Frontal cortex (tissue), 4 donors: Measurements from ENCODE around the gene NAE1. TPM values are rescaled to one million over a fixed set of nuclear protein-coding genes. Genes with fewer than 3 reads are reported as not detected.
A peak's percentile ranks its signal among the peaks of the same experiment; 100 is the strongest.
"Not testable (repeated sequence)": the region's sequence is repeated elsewhere in the genome, so short reads cannot be mapped to it uniquely, and the experiment has no call there.

Experiments used
- DNase-seq, 2 donors: peaks; one replicate each; pipeline ENCODE4 v3.0.0; 2012; ENCODE audit warnings: low spot score in 2 of 2
- FAIRE-seq: peaks from 2 replicates; lab custom pipeline; 2012; peaks lifted over from hg19 to GRCh38; lab: Jason Lieb, UNC
- total RNA-seq: library from RNA; depleted of rRNA; stranded (reverse); fragments of >200 nt; gene quantifications from one replicate; pipeline ENCODE4 v1.2.3, GENCODE V29; 2014
- donor health status: control.
- donor health status: control.
- donor health status: control.

NAE1 gene
- total RNA-seq: 110 TPM

GRCh38 chr16:66830422-66831404 is at the start of gene NAE1:
Gene NAE1 (minus strand): TSS chr16:66830976. CDS start chr16:66830899, 77 bp downstream.
- FAIRE-seq (no peak), DNase-seq (peak; percentile 88 to 89)

- DNase-seq: no peak
Observed at GRCh38 chr16:66878067-66878466, 47.3 kb upstream of the NAE1 start.

DNA sequence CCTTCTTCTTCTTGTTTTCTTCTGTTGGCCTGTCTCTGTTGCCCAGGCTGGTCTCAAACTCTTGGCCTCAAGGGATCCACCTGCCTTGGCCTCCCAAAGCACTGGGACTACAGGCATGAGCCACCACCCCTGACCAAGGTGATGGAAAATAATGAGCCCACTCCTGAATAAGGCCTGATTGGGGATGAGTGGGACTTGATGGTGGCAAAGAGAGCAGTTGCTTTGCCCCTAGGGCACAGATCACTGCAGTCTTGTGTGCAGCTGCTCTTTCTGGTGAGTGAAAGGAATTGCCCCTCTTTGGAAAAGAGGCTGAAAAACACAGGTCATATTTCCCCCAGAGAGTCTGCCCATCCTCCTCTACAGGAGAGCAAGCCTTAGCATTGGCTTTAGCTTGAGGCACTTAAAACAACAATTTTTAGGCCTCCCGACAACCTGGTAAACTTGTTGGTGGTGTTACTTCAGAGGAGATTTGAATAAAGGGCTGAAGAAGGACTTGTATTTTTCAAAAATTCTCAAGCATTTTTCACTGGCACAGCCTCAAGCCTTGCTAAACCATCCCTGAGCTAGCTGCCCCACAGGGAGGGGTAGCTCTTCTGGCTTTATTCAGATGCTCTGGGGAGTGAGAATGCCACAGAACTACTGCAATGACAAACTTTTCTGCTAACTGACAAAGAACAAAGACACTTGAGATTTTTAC is 43.5 kb upstream of the NAE1 start:
- no peak for FAIRE-seq
- DNase-seq: no peak

More at GRCh38 chr16:66878067-66878466, 47.3 kb upstream of the NAE1 start:
- no peak for FAIRE-seq

DNA sequence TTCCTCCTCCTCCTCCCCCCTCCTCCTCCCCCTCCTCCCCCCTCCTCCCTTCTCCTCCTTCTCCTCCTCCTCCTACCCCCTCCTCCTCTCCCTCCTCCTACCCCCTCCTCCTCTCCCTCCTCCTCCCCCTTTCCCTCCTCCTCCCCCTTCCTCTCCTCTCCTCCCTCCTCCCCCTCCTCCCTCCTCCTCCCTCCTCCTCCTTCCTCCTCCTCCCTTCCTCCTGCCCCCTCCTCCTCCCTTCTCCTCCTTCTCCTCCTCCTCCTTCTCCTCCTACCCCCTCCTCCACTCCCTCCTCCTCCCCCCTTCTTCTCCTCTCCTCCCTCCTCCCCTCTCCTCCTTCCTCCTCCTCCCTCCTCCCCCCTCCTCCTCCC is 42.9 kb upstream of the NAE1 start:
- FAIRE-seq (no peak), DNase-seq (no peak)

DNA sequence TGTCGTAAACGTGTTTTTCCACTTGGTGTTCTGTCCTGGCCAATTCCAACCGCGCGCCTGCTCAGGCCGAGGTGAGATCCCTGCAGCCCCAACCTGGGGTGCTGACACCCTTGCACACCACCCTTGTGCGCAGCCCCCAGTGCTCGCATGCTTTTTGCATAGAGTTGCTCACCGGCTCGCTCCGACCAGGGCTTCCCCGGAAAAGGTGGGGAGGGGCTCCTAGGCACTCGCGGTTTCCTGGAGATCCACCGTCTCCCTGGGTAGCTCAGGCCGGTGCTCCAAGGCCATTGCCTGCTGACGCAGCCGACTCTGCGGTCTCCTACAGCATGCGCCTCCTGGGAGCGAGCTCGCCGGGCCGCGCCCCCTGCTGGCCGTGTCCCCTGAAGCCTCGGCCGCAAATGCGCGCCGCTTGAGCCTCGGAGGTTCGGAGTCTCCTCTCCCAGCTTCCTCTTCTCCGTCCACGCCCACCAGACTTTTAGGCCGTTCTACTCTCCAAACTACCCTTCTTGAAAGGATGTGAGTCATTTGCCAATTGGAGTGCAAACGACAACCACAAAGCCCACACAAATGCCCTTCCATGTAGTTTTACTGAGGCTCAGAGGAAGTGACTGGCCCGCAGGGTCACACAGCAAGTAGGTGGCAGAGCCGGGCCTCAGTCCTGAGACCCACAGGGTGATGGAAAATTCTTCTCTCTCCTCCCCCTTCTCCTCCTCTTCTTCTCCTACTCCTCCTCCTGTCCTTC is 42.3 kb upstream of the NAE1 start:
- FAIRE-seq: no peak

GRCh38 chr16:66872559-66872942 is 41.8 kb upstream of the NAE1 start:
- DNase-seq: no peak
- FAIRE-seq: no peak

More for the DNA sequence above, 42.3 kb upstream of the NAE1 start:
- peak; percentile 58 to 82 for DNase-seq

GRCh38 chr16:66871840-66872239 is 41.1 kb upstream of the NAE1 start:
- DNase-seq: no peak
- FAIRE-seq: no peak

GRCh38 chr16:66871363-66871762 is 40.6 kb upstream of the NAE1 start:
- not testable (repeated sequence) for DNase-seq, FAIRE-seq

- FAIRE-seq (no peak), DNase-seq (no peak)
Observed at GRCh38 chr16:66869424-66869823, 38.6 kb upstream of the NAE1 start.

DNA sequence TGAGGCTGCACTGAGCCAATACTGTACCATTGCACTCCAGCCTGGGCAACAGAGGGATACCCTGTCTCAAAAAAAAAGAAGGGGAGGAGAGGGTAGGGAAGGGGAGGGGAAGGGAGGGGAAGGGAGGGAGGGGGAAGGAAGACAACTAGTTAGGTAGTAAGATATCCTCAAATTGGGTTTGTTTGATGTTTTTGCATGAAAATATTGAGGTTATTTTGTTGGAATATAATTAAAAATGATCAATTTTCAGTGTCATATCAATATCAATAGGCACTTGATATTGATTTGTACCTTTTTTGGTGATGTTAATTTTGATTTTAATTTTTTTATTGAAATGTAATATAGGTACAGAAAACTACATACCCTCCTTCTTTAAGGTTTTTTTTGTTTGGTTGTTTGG is 32.9 kb upstream of the NAE1 start:
- DNase-seq (no peak), FAIRE-seq (no peak)

DNA sequence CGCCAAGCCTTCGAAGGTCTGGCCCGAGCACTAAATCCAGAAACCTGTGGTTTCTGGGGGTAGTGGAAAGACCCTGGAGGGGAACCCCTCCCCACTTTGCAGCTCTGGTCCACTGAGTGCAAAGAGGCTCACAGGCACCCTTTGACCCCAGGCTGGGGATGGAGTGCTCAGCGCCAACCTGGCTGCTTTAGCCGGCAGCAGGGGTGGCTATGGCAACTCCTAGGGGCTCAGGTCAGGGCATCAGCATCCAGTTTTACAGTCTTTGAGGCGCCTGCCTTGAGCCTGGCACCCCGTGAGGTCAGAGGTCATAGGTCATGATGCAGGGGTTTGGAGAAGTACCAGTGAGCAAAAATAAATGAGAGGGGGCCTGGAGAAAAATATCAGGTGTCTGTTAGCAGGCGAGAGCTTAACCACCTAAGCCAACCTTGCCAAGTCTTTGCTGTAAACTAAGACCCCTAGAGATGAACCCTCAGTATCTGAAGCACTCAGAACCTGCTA is 31.3 kb upstream of the NAE1 start:
- DNase-seq: no peak
- FAIRE-seq: no peak

DNA sequence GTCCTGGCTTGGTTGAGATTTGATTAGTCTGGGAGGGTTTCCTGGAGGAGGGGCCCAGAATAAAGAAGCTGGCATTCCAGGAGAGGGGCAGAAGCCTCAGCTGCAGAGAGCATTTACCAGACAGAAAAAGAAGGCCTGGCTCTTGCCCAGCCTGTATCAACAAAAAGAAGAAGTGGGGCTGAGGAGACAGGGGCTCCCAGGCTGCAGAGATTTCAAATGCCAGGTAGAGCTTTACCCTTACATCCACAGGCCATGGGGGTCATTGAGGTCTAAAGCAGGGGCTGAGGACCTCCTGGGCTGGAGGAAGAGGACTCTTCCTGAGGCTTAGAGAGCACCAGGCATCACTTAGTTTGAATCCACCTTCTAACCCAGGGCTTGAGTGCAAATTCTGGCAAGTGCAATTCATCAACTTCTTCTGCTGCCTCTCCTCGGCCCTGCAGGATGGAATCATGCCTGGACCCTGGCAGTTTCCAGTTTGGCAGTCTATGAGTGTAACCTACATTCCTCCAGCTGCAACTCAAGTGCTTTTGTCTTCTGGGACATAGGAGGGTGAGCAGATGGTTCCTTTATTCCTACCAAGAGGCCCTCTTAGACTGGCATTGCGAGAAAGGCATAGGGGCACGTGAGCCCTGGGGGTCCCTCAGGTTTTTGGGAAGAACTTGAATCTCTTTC is 28.8 kb upstream of the NAE1 start:
- FAIRE-seq: no peak
- no peak for DNase-seq

GRCh38 chr16:66858740-66859396 is 28.1 kb upstream of the NAE1 start:
- no peak for DNase-seq
- FAIRE-seq: no peak

DNA sequence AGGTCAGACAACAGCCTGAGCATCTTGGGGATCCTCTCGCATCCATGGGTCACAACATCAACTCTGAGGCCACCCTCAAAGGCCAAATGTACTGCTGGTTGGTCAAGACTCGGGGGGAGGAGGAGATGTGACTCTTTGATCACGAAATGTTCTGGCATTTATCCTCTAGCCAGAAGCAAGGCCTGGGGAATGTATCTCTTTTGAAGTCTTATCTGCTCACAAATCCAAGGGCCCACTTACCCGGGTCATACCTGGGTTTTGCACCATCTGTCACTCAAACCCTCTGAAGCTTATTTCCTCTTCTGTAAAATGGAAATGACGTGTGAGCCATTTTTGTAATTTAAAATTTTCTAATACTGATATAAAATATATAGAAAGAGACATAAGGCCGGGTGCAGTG is 26.7 kb upstream of the NAE1 start:
- FAIRE-seq (no peak), DNase-seq (no peak)

GRCh38 chr16:66856801-66857200 is 26.0 kb upstream of the NAE1 start:
- FAIRE-seq: no peak
- no peak for DNase-seq

DNA sequence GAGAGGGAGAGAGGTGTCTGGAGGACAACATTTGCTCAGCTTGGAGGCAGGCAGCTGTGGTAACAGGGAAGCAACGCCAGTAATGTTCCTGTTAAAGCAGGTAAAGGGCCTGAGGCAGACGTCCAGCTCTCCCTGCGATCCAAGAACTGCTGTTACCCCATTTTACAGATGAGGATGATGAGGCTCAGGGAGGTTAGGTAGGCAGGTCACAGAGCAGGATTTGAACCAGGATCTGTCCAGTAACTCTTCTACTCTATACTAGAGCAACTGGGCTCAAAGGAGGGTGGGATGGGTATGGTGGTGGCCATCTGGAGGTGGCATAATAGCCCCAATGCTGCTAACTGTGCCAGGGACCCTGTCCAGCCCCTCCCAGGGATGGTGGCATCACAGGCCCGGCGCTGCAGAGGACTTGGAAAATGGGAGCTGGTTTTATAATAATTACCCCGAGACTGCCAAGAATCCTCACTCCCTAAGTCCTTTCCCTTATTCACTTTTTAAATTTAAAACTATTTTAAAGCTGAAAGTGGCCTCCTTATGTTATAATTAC is 25.5 kb upstream of the NAE1 start:
- FAIRE-seq: no peak
- DNase-seq: no peak

DNA sequence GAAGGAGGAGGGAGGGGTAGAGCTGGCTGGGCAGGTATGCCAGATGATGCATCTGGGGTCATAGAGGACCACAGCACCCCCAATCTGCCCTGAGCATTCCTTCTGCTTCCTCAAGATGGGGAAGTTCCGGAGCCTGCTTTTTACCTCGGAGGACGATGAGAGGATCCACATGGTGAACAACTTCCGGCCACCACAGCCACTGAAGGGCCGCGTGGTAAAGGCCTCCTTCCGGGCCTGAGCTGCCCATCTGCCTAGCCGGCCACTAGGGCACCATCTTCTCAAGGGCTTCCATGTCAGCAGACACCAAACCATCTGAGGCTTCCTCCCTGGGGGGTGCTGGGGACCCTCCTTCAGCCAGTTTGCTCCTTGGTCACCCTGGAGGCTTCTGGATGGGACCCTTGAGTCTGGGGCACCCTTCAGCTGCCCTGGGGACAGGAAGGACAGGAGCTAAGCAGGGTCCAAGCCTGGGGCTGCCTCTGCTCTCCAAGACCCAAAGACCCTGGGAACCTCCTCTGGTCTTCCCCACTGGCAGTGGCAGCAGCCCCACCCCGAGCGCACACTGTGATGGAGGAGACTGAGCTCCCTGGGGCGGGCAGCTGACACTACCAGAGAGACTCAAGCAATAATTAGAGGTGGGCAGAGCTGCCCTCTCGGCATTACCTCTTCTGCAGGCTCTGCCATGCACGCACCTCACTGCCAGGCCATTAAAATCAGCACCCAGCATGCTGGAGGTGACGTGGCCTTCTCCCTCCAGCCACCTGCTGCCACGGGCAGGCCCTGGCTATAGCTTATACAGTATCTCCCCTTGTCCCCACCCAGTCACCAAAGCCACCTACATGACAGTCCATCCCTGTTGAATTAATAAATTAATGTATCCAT is 22.7 kb upstream of the NAE1 start:
- DNase-seq (no peak), FAIRE-seq (no peak)
